ENCODE data around the gene LIPT2.

GRCh38 chr11:74450318-74450717, 43.2 kb downstream of the LIPT2 start:
- no peak for TF ChIP-seq CTCF (tag by site-specific recombination; IDR thresholded peaks at IDR 0.05)
- no peak for TF ChIP-seq ZNF24 (tag by site-specific recombination; IDR thresholded peaks at IDR 0.05)
- TF ChIP-seq ZNF280C (tag by site-specific recombination; IDR thresholded peaks at IDR 0.05): no peak
- no peak for TF ChIP-seq GLIS2 (tag by site-specific recombination; IDR thresholded peaks at IDR 0.05)
- no peak for TF ChIP-seq HIC1 (tag by site-specific recombination; IDR thresholded peaks at IDR 0.05)
- TF ChIP-seq ZNF529 (tag by site-specific recombination; IDR thresholded peaks at IDR 0.05; ENCODE audit: insufficient replicate concordance): no peak
- no peak for TF ChIP-seq RBAK (tag by site-specific recombination; IDR thresholded peaks at IDR 0.05)

All from HEK293 (cell line).